A673 (cell line): ENCODE data around the gene TAF10. TPM values are rescaled to one million over a fixed set of nuclear protein-coding genes. Genes with fewer than 3 reads are reported as not detected.

Experiments
- BruUV-seq: library from RNA; stranded (reverse); fragments of 400-500 nt; replicated peaks from 2 replicates; lab custom pipeline; 2021; lab: Mats Ljungman, UMichigan
- CTCF ChIA-PET: fragments of 300-600 bp; sonication (Branson Sonifier 250); formaldehyde crosslinking; loops from one replicate; lab custom pipeline; 2022; ENCODE audit warnings: antibody characterized with exemption; lab: Charles Lee
- POLR2A ChIA-PET: fragments of 300-600 bp; sonication (Branson Sonifier 250); formaldehyde crosslinking; loops from one replicate; lab custom pipeline; 2022; ENCODE audit warnings: antibody characterized with exemption; ENCODE audit not compliant: low non-redundant PET; lab: Charles Lee
- DNase-seq: peaks from one replicate; pipeline ENCODE4 v3.0.0-alpha.2; 2015; ENCODE audit warnings: low spot score
- H3K27ac ChIP-seq: fragments of 200-600 bp; sonication (generic); 2 replicates; pipeline ENCODE4 v1.5.1; 2016; ENCODE audit warnings: mixed run types, low read depth, mild to moderate bottlenecking, mixed read lengths, antibody characterized with exemption, low read length; ENCODE audit not compliant: poor library complexity, severe bottlenecking
- H3K27me3 ChIP-seq: fragments of 200-600 bp; sonication (generic); replicated peaks from 2 replicates; pipeline ENCODE4 v1.6.1; 2017; ENCODE audit warnings: mixed run types, low read depth, mild to moderate bottlenecking, mixed read lengths, antibody characterized with exemption, low read length; ENCODE audit not compliant: insufficient read depth, poor library complexity
- H3K36me3 ChIP-seq: fragments of 200-600 bp; sonication (generic); 2 replicates; pipeline ENCODE4 v1.6.1; 2016; ENCODE audit warnings: mixed run types, mild to moderate bottlenecking, mixed read lengths, antibody characterized with exemption, low read length; ENCODE audit not compliant: insufficient read depth, poor library complexity, severe bottlenecking
- H3K4me1 ChIP-seq: fragments of 200-600 bp; sonication (generic); 2 replicates; pipeline ENCODE4 v1.6.1; 2017; ENCODE audit warnings: mixed run types, mild to moderate bottlenecking, mixed read lengths, antibody characterized with exemption, low read length; ENCODE audit not compliant: insufficient read depth, poor library complexity, severe bottlenecking
- H3K4me3 ChIP-seq: fragments of 200-600 bp; sonication (generic); 2 replicates; pipeline ENCODE4 v1.5.1; 2016; ENCODE audit warnings: low read depth, mixed run types, mild to moderate bottlenecking, mixed read lengths, low read length; ENCODE audit not compliant: poor library complexity, severe bottlenecking
- H3K9me3 ChIP-seq: fragments of 200-600 bp; sonication (generic); 2 replicates; pipeline ENCODE4 v1.6.1; 2016; ENCODE audit warnings: mixed run types, low read depth, mild to moderate bottlenecking, mixed read lengths, antibody characterized with exemption, low read length; ENCODE audit not compliant: poor library complexity, severe bottlenecking
- CTCF ChIP-seq: fragments of 300-800, 200-600 bp; sonication (generic); conservative IDR thresholded peaks from 2 replicates; pipeline ENCODE4 v1.5.1; 2017; ENCODE audit warnings: low read depth, mild to moderate bottlenecking, antibody characterized with exemption, low read length, moderate library complexity, mixed read lengths
- EZH2 ChIP-seq: fragments of 200-600 bp; sonication (generic); IDR thresholded peaks from 2 replicates; pipeline ENCODE4 v1.6.1; 2017; ENCODE audit warnings: borderline replicate concordance, low read depth, mild to moderate bottlenecking, mixed read lengths, antibody characterized with exemption, low read length; ENCODE audit not compliant: poor library complexity, severe bottlenecking
- intact Hi-C: fragments of 100-400 bp; cut with micrococcal nuclease; formaldehyde crosslinking; loops from one replicate; pipeline ENCODE4 v1.10.0; 2022; ENCODE audit not compliant: unreplicated experiment
- total RNA-seq: library from RNA; stranded (reverse); gene quantifications from 2 replicates; pipeline ENCODE4 v1.2.3, GENCODE V29; 2021

The TAF10 gene
- total RNA-seq, 1 experiment from 2014 or later = 112 TPM

- BruUV-seq = no TSS peak
- intact Hi-C loops = loop anchor here (5.0 kb wide), 1 partner anchor 71 kb away; no protein-coding TSS in a partner anchor
- CTCF ChIA-PET = interaction anchor here (0.7 kb wide), 1 partner anchor 72 kb away, joined by 3 read pairs; no protein-coding TSS in a partner anchor
These were observed 8.5 kb downstream of the TAF10 start, which contains the start of the genes ILK and RRP8 for GRCh38 chr11:6603287-6604080. TSS of gene ILK (plus strand) at chr11:6603774. CDS start at chr11:6604272, 498 bp downstream. TSS of gene RRP8 (minus strand) at chr11:6603616. CDS start at chr11:6603502, 114 bp downstream.

DNA sequence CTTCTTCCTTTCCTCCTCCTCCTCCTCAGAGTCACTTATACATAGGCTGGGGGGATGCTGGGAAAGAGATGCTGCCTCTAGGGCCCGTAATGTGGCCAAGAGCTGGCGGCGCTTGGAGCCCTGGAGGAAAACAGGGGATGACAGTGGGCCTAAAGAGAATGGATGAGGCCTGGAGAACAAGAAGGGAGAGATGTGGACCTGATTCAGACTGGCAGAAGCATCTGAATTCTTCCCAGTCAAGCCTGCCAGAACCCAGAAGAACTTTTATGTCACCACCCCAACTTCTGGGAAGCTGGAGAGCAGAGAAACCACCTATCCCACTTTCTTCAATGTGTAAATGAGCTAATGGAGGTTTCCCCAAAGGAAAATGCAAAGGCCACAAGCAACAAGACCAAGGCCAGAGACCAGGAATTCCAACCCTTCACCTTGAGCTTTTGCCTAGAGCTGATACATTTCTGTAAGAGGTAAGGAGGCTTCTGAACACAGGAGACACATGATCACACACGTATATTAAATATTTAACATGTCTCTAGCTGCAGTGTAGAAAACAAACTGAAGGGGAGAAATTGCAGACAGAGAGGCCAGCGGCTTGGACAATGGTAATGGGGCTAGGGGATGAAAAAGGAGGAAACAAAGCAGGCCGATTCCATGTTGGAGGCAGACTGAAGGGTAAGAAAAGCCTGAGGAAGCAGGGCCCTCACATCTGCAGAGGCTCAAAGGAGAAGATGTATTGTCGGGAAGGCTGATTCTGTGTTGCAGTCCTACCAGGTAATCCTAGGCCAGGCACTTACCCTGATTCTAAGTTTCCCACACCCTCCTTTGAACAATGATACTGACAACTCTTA, 9.7 kb downstream of the TAF10 start:
- Histone ChIP-seq H3K27me3 (no peaks in the 10 kb centered on the region), H3K36me3 (peaks cover 32% of the 10 kb centered on the region), H3K27ac (peak overlapping the region; percentile 78), H3K4me3 (peak overlapping the region; percentile 74), H3K4me1 (peaks cover 10% of the 10 kb centered on the region), H3K9me3 (no peaks in the 10 kb centered on the region)
- no peak for TF ChIP-seq CTCF
- no peak for TF ChIP-seq EZH2
- DNase-seq = no peak
- intact Hi-C loops = loop anchor here (5.0 kb wide), 1 partner anchor 70 kb away; no protein-coding TSS in a partner anchor
- ChIA-PET CTCF (interaction anchor here (0.7 kb wide), 1 partner anchor 71 kb away, joined by 3 read pairs; no protein-coding TSS in a partner anchor), POLR2A (no interaction called here)
- BruUV-seq = no TSS peak

More at GRCh38 chr11:6603287-6604080, 8.5 kb downstream of the TAF10 start, which contains the start of the genes ILK and RRP8:
- TF ChIP-seq EZH2 = no peak
- no peak for TF ChIP-seq CTCF
- POLR2A ChIA-PET = no interaction called here
- peak; percentile 91 for DNase-seq
- Histone ChIP-seq H3K27me3 (no peaks in the 10 kb centered on the region), H3K27ac (peak within 1 kb of the TSS; percentile 78), H3K9me3 (no peaks in the 10 kb centered on the region), H3K4me3 (peak within 1 kb of the TSS; percentile 74), H3K36me3 (peaks cover 38% of the 10 kb centered on the region), H3K4me1 (peaks cover 10% of the 10 kb centered on the region)

DNA sequence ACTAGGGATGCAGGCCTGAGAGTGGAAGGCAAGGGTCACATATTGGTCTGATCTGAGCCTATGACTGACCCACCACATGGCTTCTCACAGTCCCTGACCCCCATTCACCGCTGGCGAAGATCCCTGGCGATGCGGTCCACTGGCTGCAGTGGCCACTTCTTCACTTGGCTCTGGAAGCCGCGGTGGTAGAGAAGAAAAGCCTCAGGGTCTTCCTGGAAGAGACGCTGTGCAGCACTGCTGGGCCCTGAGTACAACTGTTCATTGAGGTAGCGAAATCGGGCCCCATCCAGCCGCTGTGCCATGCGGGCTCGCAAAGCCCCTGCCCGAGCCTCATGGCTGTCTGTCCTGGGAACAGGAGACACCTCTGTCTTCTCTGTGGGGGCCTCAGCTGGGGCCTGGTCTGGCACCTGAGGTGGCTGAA, 11.0 kb downstream of the TAF10 start:
- CTCF ChIA-PET = no interaction called here

More for the DNA sequence above, 11.0 kb downstream of the TAF10 start:
- Histone ChIP-seq H3K27me3 (no peaks in the 10 kb centered on the region), H3K9me3 (no peaks in the 10 kb centered on the region), H3K27ac (no peak overlapping the region), H3K4me1 (no peaks in the 10 kb centered on the region), H3K36me3 (peaks cover 32% of the 10 kb centered on the region), H3K4me3 (no peak overlapping the region)
- BruUV-seq = no TSS peak
- intact Hi-C loops = loop anchor here (5.0 kb wide), 1 partner anchor 69 kb away; no protein-coding TSS in a partner anchor
- TF ChIP-seq EZH2 (no peak), CTCF (no peak)
- DNase-seq = no peak
- POLR2A ChIA-PET = no interaction called here
